ENCODE data around the gene FBXL4.
A peak's percentile ranks its signal among the peaks of the same experiment; 100 is the strongest.

FBXL4 gene

DNA sequence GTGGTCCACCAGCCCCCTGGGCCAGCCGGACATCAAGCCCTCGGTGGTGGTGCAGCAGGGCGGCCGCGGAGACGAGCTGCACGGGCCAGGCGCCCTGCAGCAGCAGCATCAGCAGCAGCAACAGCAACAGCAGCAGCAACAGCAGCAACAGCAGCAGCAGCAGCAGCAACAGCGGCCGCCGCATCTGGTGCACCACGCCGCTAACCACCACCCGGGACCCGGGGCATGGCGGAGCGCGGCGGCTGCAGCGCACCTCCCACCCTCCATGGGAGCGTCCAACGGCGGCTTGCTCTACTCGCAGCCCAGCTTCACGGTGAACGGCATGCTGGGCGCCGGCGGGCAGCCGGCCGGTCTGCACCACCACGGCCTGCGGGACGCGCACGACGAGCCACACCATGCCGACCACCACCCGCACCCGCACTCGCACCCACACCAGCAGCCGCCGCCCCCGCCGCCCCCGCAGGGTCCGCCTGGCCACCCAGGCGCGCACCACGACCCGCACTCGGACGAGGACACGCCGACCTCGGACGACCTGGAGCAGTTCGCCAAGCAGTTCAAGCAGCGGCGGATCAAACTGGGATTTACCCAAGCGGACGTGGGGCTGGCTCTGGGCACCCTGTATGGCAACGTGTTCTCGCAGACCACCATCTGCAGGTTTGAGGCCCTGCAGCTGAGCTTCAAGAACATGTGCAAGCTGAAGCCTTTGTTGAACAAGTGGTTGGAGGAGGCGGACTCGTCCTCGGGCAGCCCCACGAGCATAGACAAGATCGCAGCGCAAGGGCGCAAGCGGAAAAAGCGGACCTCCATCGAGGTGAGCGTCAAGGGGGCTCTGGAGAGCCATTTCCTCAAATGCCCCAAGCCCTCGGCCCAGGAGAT, 112.4 kb downstream of the FBXL4 start:
- Mint-ChIP-seq H3K4me3 (no peak overlapping the region), H3K9me3 (no peaks in the 10 kb centered on the region), H3K4me1 (ENCODE audit: low read depth) (peaks cover 54% of the 10 kb centered on the region), H3K36me3 (ENCODE audit: low read depth) (no peaks in the 10 kb centered on the region), H3K27ac (no peak overlapping the region), H3K27me3 (peaks cover 93% of the 10 kb centered on the region)
- intact Hi-C loops (cut with micrococcal nuclease), result no loop called here

- intact Hi-C loops (cut with micrococcal nuclease), result no loop called here
- Mint-ChIP-seq H3K36me3 (ENCODE audit: low read depth) (no peaks in the 10 kb centered on the region), H3K4me3 (peak within 1 kb of the TSS; percentile 81), H3K27me3 (peaks cover 89% of the 10 kb centered on the region), H3K9me3 (no peaks in the 10 kb centered on the region), H3K4me1 (ENCODE audit: low read depth) (peaks cover 54% of the 10 kb centered on the region), H3K27ac (no peak within 1 kb of the TSS)
Observed at GRCh38 chr6:98834060-98835031, 113.4 kb downstream of the FBXL4 start, which contains the start of gene POU3F2. POU3F2 (plus strand) TSS chr6:98834574; CDS start chr6:98834874, 300 bp downstream.

GRCh38 chr6:98833307-98834059, 114.3 kb downstream of the FBXL4 start:
- H3K27me3 Mint-ChIP-seq, result peaks cover 92% of the 10 kb centered on the region
- H3K27ac Mint-ChIP-seq, result no peak overlapping the region
- intact Hi-C loops (cut with micrococcal nuclease), result no loop called here
- no peaks in the 10 kb centered on the region for H3K36me3 Mint-ChIP-seq (ENCODE audit: low read depth)
- no peaks in the 10 kb centered on the region for H3K9me3 Mint-ChIP-seq
- peaks cover 60% of the 10 kb centered on the region for H3K4me1 Mint-ChIP-seq (ENCODE audit: low read depth)
- peak overlapping the region; percentile 81 for H3K4me3 Mint-ChIP-seq

GRCh38 chr6:98833057-98833306, 114.8 kb downstream of the FBXL4 start:
- peak overlapping the region; percentile 81 for H3K4me3 Mint-ChIP-seq

DNA sequence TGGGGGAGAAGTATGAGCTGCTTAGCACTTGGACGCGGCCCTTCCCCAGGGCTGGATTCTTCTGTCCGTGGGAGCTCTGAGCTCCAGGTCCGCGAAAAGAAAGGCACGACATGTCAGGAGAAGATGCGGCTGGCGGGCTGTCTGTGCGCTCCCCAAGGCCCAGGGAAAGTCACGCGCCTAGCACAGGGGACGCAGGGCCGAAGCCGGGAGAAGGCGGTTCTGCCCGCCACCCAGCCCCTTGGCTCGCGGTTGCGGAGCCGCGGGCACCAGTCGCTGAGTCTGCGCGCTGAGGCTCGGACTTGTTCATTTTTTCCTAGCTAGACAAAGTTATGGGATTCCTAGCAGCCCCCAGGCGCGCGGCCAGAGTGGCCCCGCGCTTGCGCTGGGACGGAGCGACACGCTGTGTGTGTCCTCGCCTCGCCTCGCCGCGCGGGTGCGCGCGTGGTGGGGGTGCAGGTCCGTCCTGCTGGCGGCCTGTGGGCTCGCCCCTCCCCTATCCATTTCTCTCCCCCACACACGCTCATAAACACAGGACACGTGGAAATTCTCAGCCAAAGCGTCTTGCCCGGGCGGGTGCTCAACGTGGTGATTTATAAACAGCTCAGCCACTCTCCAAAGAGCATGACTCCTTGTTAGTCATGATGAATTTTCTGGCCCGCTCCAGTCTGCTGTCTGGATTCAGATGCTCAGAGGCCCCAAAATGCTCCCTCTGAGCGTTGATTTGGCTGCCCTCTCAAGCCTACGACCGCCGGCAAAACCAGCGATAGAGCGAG, 115.3 kb downstream of the FBXL4 start:
- intact Hi-C loops (cut with micrococcal nuclease), result no loop called here
- H3K4me3 Mint-ChIP-seq, result peak overlapping the region; percentile 8
- no peak overlapping the region for H3K27ac Mint-ChIP-seq
- H3K27me3 Mint-ChIP-seq, result peaks cover 93% of the 10 kb centered on the region
- no peaks in the 10 kb centered on the region for H3K36me3 Mint-ChIP-seq (ENCODE audit: low read depth)
- peaks cover 66% of the 10 kb centered on the region for H3K4me1 Mint-ChIP-seq (ENCODE audit: low read depth)
- H3K9me3 Mint-ChIP-seq, result no peaks in the 10 kb centered on the region

More at GRCh38 chr6:98833057-98833306, 114.8 kb downstream of the FBXL4 start:
- no peaks in the 10 kb centered on the region for H3K36me3 Mint-ChIP-seq (ENCODE audit: low read depth)
- intact Hi-C loops (cut with micrococcal nuclease), result no loop called here
- H3K27me3 Mint-ChIP-seq, result peaks cover 92% of the 10 kb centered on the region
- H3K27ac Mint-ChIP-seq, result no peak overlapping the region
- no peaks in the 10 kb centered on the region for H3K9me3 Mint-ChIP-seq
- H3K4me1 Mint-ChIP-seq (ENCODE audit: low read depth), result peaks cover 65% of the 10 kb centered on the region

DNA sequence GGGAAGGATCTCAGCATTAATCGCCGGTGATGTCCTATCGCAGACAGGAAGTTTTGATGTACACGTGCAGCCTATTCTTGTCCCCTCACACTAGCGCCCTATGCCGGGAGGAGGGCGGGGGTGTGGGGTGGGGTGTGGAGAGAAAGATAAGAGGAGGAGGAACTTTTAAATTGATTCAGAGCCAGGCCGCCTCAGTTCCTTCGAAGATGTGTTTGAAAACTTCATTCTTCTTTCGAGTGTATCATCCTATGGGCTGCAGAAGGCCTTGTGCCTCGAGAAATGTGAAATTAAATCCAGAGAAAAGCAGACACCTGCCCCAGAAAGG, 115.8 kb downstream of the FBXL4 start:
- intact Hi-C loops (cut with micrococcal nuclease), result no loop called here
- peaks cover 63% of the 10 kb centered on the region for H3K4me1 Mint-ChIP-seq (ENCODE audit: low read depth)
- no peak overlapping the region for H3K27ac Mint-ChIP-seq
- H3K36me3 Mint-ChIP-seq (ENCODE audit: low read depth), result no peaks in the 10 kb centered on the region
- no peaks in the 10 kb centered on the region for H3K9me3 Mint-ChIP-seq
- H3K4me3 Mint-ChIP-seq, result no peak overlapping the region
- H3K27me3 Mint-ChIP-seq, result peaks cover 93% of the 10 kb centered on the region

DNA sequence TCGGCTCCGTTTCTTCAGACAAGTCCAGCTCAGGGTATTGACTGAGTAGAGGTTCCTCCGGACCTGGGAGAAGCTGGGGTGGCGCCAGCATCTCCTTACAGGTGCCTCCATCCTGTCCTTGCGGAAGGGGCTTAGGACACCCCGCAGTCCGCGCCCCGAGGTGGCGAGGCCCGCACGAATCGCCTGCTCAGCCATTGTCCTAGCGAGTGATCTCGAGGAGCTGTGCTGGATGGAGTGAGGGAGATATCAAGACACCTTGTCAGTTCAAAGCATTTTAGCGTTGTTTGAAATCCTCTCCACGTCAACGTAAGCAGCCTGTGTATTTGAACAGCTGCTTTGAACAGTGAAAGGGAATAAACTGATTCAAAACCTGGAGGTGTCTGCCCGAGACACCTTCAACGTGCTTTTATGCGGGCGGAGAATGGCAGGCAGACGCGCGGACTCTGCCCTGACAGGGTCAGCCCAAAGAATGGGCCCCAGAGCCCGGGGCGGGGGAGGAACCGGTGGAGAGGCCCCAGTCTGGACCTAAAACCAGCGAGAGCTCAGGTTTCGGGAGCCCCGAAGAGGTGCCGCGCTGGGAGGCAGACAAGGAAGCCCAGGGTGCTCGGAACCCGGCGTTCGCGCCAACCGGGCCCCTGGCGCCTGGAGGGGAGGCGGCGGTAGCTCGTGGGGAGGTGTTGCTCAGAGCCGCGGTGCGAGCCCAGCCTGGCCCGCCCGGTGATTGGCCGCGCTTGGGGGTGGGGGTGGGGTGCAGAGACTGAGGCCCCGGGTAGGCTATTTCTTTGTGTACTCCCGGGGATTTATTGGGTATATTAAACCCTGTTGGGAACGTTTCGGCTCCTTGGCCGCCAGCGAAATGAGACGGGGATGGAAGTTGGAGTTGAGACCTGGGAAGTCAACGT, 116.4 kb downstream of the FBXL4 start:
- no peak overlapping the region for H3K4me3 Mint-ChIP-seq
- no peak overlapping the region for H3K27ac Mint-ChIP-seq
- peaks cover 57% of the 10 kb centered on the region for H3K4me1 Mint-ChIP-seq (ENCODE audit: low read depth)
- peaks cover 93% of the 10 kb centered on the region for H3K27me3 Mint-ChIP-seq
- intact Hi-C loops (cut with micrococcal nuclease), result no loop called here
- H3K36me3 Mint-ChIP-seq (ENCODE audit: low read depth), result no peaks in the 10 kb centered on the region
- H3K9me3 Mint-ChIP-seq, result no peaks in the 10 kb centered on the region

DNA sequence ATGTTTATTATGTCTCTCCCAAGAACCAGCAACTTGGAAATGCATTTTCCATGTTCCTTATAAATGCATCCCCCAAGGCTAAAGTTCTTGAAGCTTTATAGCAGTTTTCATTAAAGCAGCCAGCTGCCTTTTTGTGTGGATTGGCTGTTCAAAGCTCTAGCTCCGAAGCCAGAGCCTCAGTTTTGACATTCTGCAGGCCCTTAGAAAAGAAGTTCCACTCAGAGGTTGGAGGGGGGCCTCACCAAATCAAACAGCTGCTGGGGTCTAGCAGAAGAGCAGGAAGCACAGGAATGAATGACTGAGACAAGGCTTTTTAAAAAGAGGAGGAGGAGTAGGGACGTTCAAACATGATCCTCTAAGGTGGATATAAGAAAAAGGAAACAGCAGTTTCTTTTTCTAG, 117.6 kb downstream of the FBXL4 start:
- Mint-ChIP-seq H3K36me3 (ENCODE audit: low read depth) (no peaks in the 10 kb centered on the region), H3K4me1 (ENCODE audit: low read depth) (peaks cover 49% of the 10 kb centered on the region), H3K4me3 (no peak overlapping the region), H3K27ac (no peak overlapping the region), H3K27me3 (peaks cover 93% of the 10 kb centered on the region), H3K9me3 (no peaks in the 10 kb centered on the region)
- intact Hi-C loops (cut with micrococcal nuclease), result no loop called here

- intact Hi-C loops (cut with micrococcal nuclease), result no loop called here
Observed at GRCh38 chr6:98828941-98829411, 118.8 kb downstream of the FBXL4 start.

GRCh38 chr6:98828211-98828788, 119.4 kb downstream of the FBXL4 start:
- Mint-ChIP-seq H3K36me3 (ENCODE audit: low read depth) (no peaks in the 10 kb centered on the region), H3K27me3 (peaks cover 95% of the 10 kb centered on the region), H3K4me1 (ENCODE audit: low read depth) (peaks cover 40% of the 10 kb centered on the region), H3K4me3 (no peak overlapping the region), H3K9me3 (no peaks in the 10 kb centered on the region), H3K27ac (no peak overlapping the region)
- intact Hi-C loops (cut with micrococcal nuclease), result no loop called here

More at GRCh38 chr6:98828941-98829411, 118.8 kb downstream of the FBXL4 start:
- Mint-ChIP-seq H3K9me3 (no peaks in the 10 kb centered on the region), H3K4me3 (no peak overlapping the region), H3K27me3 (peaks cover 95% of the 10 kb centered on the region), H3K4me1 (ENCODE audit: low read depth) (peaks cover 44% of the 10 kb centered on the region), H3K36me3 (ENCODE audit: low read depth) (no peaks in the 10 kb centered on the region), H3K27ac (no peak overlapping the region)

GRCh38 chr6:98827295-98828159, 120.2 kb downstream of the FBXL4 start:
- Mint-ChIP-seq H3K36me3 (ENCODE audit: low read depth) (no peaks in the 10 kb centered on the region), H3K27me3 (peaks cover 90% of the 10 kb centered on the region), H3K4me3 (no peak overlapping the region), H3K27ac (no peak overlapping the region), H3K9me3 (no peaks in the 10 kb centered on the region), H3K4me1 (ENCODE audit: low read depth) (peaks cover 32% of the 10 kb centered on the region)
- intact Hi-C loops (cut with micrococcal nuclease), result no loop called here

Data from dendritic cell treated with granulocyte-macrophage colony-stimulating factor and Interleukin-4, amounts not matched to agents 40 ng/mL and 50 ng/mL, for 4 days (primary cell).